HCT116 (cell line): ENCODE data around the gene MUC13. TPM values are rescaled to one million over a fixed set of nuclear protein-coding genes. Genes with fewer than 3 reads are reported as not detected.

Experiments
- ATAC-seq: fragments of 200-7000 bp; cut with Tn5 transposase; 2 replicates; pipeline ENCODE4 v1.9.1; 2020; ENCODE audit warnings: mild to moderate bottlenecking, moderate library complexity
- BruUV-seq: library from RNA; stranded (reverse); fragments of 400-500 nt; replicated peaks from 2 replicates; lab custom pipeline; 2021; lab: Mats Ljungman, UMichigan
- CTCF ChIA-PET: fragments of 300-600 bp; sonication (Branson Sonifier 250); formaldehyde crosslinking; loops from one replicate; lab custom pipeline; 2021; ENCODE audit warnings: antibody characterized with exemption; lab: Charles Lee
- POLR2A ChIA-PET: fragments of 300-600, 350-600 bp; sonication (Branson Sonifier 250); formaldehyde crosslinking; loops from one replicate; lab custom pipeline; 2021; ENCODE audit warnings: antibody characterized with exemption; lab: Charles Lee
- RAD21 ChIA-PET, 2 experiments: fragments of 300-600 bp; sonication (Branson Sonifier 250); formaldehyde crosslinking; loops; one replicate each; lab custom pipeline; 2023; ENCODE audit warnings: low total read pairs in 2 of 2; ENCODE audit not compliant: uncharacterized antibody in 2 of 2, unreplicated experiment in 2 of 2, low non-redundant PET in 1 of 2; lab: Charles Lee
- DNase-seq: peaks from one replicate; pipeline ENCODE4 v3.0.0-alpha.2; 2010; ENCODE audit warnings: low read depth, low spot score
- H2AFZ ChIP-seq: fragments of 200-600 bp; shearing (Covaris generic), sonication (generic); 2 replicates; pipeline ENCODE4 v1.6.1; 2017; ENCODE audit warnings: low read depth, mixed run types, mixed read lengths, antibody characterized with exemption, low read length; ENCODE audit not compliant: poor library complexity, severe bottlenecking
- H3K27ac ChIP-seq: 2 replicates; pipeline ENCODE4 v1.5.1; 2012; ENCODE audit warnings: low read depth, low read length
- H3K27me3 ChIP-seq: fragments of 200-600 bp; sonication (generic); 2 replicates; pipeline ENCODE4 v1.6.1; 2016; ENCODE audit warnings: mixed run types, low read length, mixed read lengths; ENCODE audit not compliant: insufficient read depth
- H3K36me3 ChIP-seq, 2 experiments: fragments of 200-500 bp in 1 of 2; fragments of 200-600 bp in 1 of 2; sonication (Bioruptor generic) in 1 of 2; sonication (generic) in 1 of 2; 2 replicates each; pipeline versions ENCODE4 v1.5.1 to v1.6.1; 2014 to 2016; ENCODE audit warnings: low read length in 2 of 2, inconsistent platforms in 1 of 2, mixed read lengths in 1 of 2, mixed run types in 1 of 2; ENCODE audit not compliant: insufficient read depth in 2 of 2, control insufficient read depth in 1 of 2
- H3K4me1 ChIP-seq, 2 experiments: fragments of 200-600 bp in 1 of 2; sonication (generic) in 1 of 2; 2 replicates each; pipeline versions ENCODE4 v1.5.1 to v1.6.1; 2012 to 2017; ENCODE audit warnings: low read length in 2 of 2, inconsistent platforms in 1 of 2, mild to moderate bottlenecking in 1 of 2, mixed read lengths in 1 of 2, mixed run types in 1 of 2, moderate library complexity in 1 of 2; ENCODE audit not compliant: insufficient read depth in 2 of 2, control insufficient read depth in 1 of 2
- H3K4me2 ChIP-seq: fragments of 200-600 bp; sonication (generic); 2 replicates; pipeline ENCODE4 v1.6.1; 2017; ENCODE audit warnings: mixed run types, low read length, mixed read lengths
- H3K4me3 ChIP-seq, 2 experiments: fragments of 200-600 bp in 1 of 2; sonication (generic) in 1 of 2; replicated peaks in 1 of 2; 2 replicates each; pipeline ENCODE4 v1.5.1; 2011 to 2016; ENCODE audit warnings: low read length in 2 of 2, control low read depth in 1 of 2, low read depth in 1 of 2, mild to moderate bottlenecking in 1 of 2, mixed read lengths in 1 of 2, mixed run types in 1 of 2
- H3K79me2 ChIP-seq: fragments of 200-600 bp; sonication (generic); 2 replicates; pipeline ENCODE4 v1.6.1; 2017; ENCODE audit warnings: mild to moderate bottlenecking, mixed run types, low read length, moderate library complexity, mixed read lengths; ENCODE audit not compliant: insufficient read depth
- H3K9ac ChIP-seq: fragments of 200-600 bp; sonication (generic); 2 replicates; pipeline ENCODE4 v1.6.1; 2016; ENCODE audit warnings: low read length, mixed read lengths
- H3K9me2 ChIP-seq: fragments of 200-600 bp; sonication (generic), shearing (Covaris generic); 2 replicates; pipeline ENCODE4 v1.6.1; 2017; ENCODE audit warnings: mixed run types, mild to moderate bottlenecking, moderate library complexity; ENCODE audit not compliant: insufficient read depth
- H3K9me3 ChIP-seq, 2 experiments: fragments of 200-500 bp in 1 of 2; fragments of 200-600 bp in 1 of 2; sonication (Bioruptor generic) in 1 of 2; sonication (generic) in 1 of 2; 2 replicates each; pipeline ENCODE4 v1.6.1; 2014 to 2017; ENCODE audit warnings: low read length in 2 of 2, mixed read lengths in 2 of 2, inconsistent platforms in 1 of 2, low read depth in 1 of 2, mild to moderate bottlenecking in 1 of 2, mixed run types in 1 of 2, moderate library complexity in 1 of 2; ENCODE audit not compliant: control insufficient read depth in 1 of 2, insufficient read depth in 1 of 2
- H4K20me1 ChIP-seq: fragments of 200-600 bp; sonication (generic), shearing (Covaris generic); 2 replicates; pipeline ENCODE4 v1.6.1; 2017; ENCODE audit warnings: mixed run types, mild to moderate bottlenecking, moderate library complexity; ENCODE audit not compliant: insufficient read depth
- ATF3 ChIP-seq: IDR thresholded peaks from 2 replicates; pipeline ENCODE4 v1.6.1; 2012
- CBX3 ChIP-seq: IDR thresholded peaks from 2 replicates; pipeline ENCODE4 v1.6.1; 2012; ENCODE audit warnings: low read depth
- CEBPB ChIP-seq: IDR thresholded peaks from 2 replicates; pipeline ENCODE4 v1.6.1; 2012; ENCODE audit warnings: low read depth
- EGR1 ChIP-seq: IDR thresholded peaks from 2 replicates; pipeline ENCODE4 v1.6.1; 2012; ENCODE audit warnings: low read depth
- ELF1 ChIP-seq: IDR thresholded peaks from 2 replicates; pipeline ENCODE4 v1.6.1; 2012; ENCODE audit warnings: low read depth, borderline replicate concordance
- EZH2 ChIP-seq: fragments of 200-600 bp; sonication (generic); IDR thresholded peaks from 2 replicates; pipeline ENCODE4 v1.6.1; 2017; ENCODE audit warnings: antibody characterized with exemption, mixed run types
- EZH2phosphoT487 ChIP-seq: fragments of 200-600 bp; IDR thresholded peaks from 2 replicates; pipeline ENCODE4 v1.6.1; 2018; ENCODE audit warnings: antibody characterized with exemption, borderline replicate concordance
- FOSL1 ChIP-seq: IDR thresholded peaks from 2 replicates; pipeline ENCODE4 v1.6.1; 2012; ENCODE audit warnings: low read depth
- MAX ChIP-seq: IDR thresholded peaks from 2 replicates; pipeline ENCODE4 v1.6.1; 2012
- POLR2A ChIP-seq: IDR thresholded peaks from 2 replicates; pipeline ENCODE4 v1.7.0; 2011; ENCODE audit warnings: borderline replicate concordance; ENCODE audit not compliant: insufficient read depth, insufficient read length; ENCODE audit errors: extremely low read depth
- RAD21 ChIP-seq: IDR thresholded peaks from 2 replicates; pipeline ENCODE4 v1.6.1; 2012; ENCODE audit warnings: low read depth, mild to moderate bottlenecking
- REST ChIP-seq: IDR thresholded peaks from 2 replicates; pipeline ENCODE4 v1.6.1; 2012; ENCODE audit warnings: low read depth
- SIN3A ChIP-seq: IDR thresholded peaks from 2 replicates; pipeline ENCODE4 v1.6.1; 2012; ENCODE audit warnings: low read depth
- SP1 ChIP-seq: IDR thresholded peaks from 2 replicates; pipeline ENCODE4 v1.6.1; 2012; ENCODE audit warnings: low read depth
- SRF ChIP-seq: IDR thresholded peaks from 2 replicates; pipeline ENCODE4 v1.6.1; 2012; ENCODE audit warnings: low read depth
- TCF7L2 ChIP-seq: IDR thresholded peaks from 2 replicates; pipeline ENCODE4 v1.7.0; 2011; ENCODE audit warnings: borderline replicate concordance, inconsistent platforms; ENCODE audit not compliant: insufficient read depth, insufficient read length; ENCODE audit errors: extremely low read depth
- YY1 ChIP-seq: IDR thresholded peaks from 2 replicates; pipeline ENCODE4 v1.6.1; 2011; ENCODE audit warnings: low read length, low read depth, moderate library complexity, mild to moderate bottlenecking; ENCODE audit not compliant: insufficient replicate concordance; ENCODE audit errors: extremely low read depth
- ZBTB33 ChIP-seq: IDR thresholded peaks from 2 replicates; pipeline ENCODE4 v1.6.1; 2011; ENCODE audit warnings: mild to moderate bottlenecking, low read length, moderate library complexity; ENCODE audit not compliant: insufficient replicate concordance; ENCODE audit errors: extremely low read depth
- ZFX ChIP-seq: fragments of 450-650 bp; IDR thresholded peaks from 2 replicates; pipeline ENCODE4 v1.6.1; 2017
- ZNF274 ChIP-seq: fragments of 200-500 bp; sonication (Bioruptor generic); IDR thresholded peaks from 2 replicates; pipeline ENCODE4 v1.6.1; 2014; ENCODE audit warnings: mild to moderate bottlenecking, low read depth, low read length, inconsistent platforms
- intact Hi-C: fragments of 100-400 bp; cut with micrococcal nuclease; formaldehyde crosslinking; loops from 2 replicates; pipeline ENCODE4 v1.10.0; 2022
- total RNA-seq: library from RNA; stranded (reverse); gene quantifications from one replicate; pipeline ENCODE4 v1.2.1, GENCODE V29; 2021; ENCODE audit not compliant: unreplicated experiment

The MUC13 gene
- total RNA-seq, 1 experiment from 2014 or later: 0.44 TPM

- ChIA-PET POLR2A (no interaction called here), RAD21 (no interaction called here), CTCF (no interaction called here)
- no TSS peak for BruUV-seq
- Histone ChIP-seq H3K79me2 (peaks cover 26% of the 10 kb centered on the region), H4K20me1 (no peaks in the 10 kb centered on the region), H3K9ac (no peak overlapping the region), H3K4me1 (peaks cover 65 to 88% of the 10 kb centered on the region in 2 experiments), H3K9me2 (no peaks in the 10 kb centered on the region), H3K27ac (no peak overlapping the region), H3K9me3 (no peaks in the 10 kb centered on the region), H3K4me3 (no peak overlapping the region), H3K36me3 (no peaks in the 10 kb centered on the region), H3K4me2 (peak overlapping the region; percentile 36), H3K27me3 (no peaks in the 10 kb centered on the region), H2AFZ (no peak overlapping the region)
- ATAC-seq (no peak), DNase-seq (no peak)
- intact Hi-C loops: no loop called here
- TF ChIP-seq SIN3A: no peak
- no peak for TF ChIP-seq REST
- TF ChIP-seq FOSL1: no peak
- no peak for TF ChIP-seq ZNF274
- no peak for TF ChIP-seq MAX
- TF ChIP-seq ZBTB33: no peak
- TF ChIP-seq ATF3: no peak
- no peak for TF ChIP-seq SRF
- TF ChIP-seq CEBPB: no peak
- no peak for TF ChIP-seq EGR1
- TF ChIP-seq TCF7L2: no peak
- no peak for TF ChIP-seq SP1
- TF ChIP-seq CBX3: no peak
- TF ChIP-seq EZH2phosphoT487: no peak
- TF ChIP-seq EZH2: no peak
- no peak for TF ChIP-seq RAD21
- no peak for TF ChIP-seq ELF1
- no peak for TF ChIP-seq YY1
- TF ChIP-seq ZFX: no peak
- TF ChIP-seq POLR2A: no peak
These were observed 50.6 kb downstream of the MUC13 start for GRCh38 chr3:124883766-124884473.
